Stimulated activated CD4-positive, alpha-beta T cell treated with anti-CD3 and anti-CD28 coated beads, Interleukin-4, amount 100 ng/mL, for 48 hours (primary cell): ENCODE measurements around the gene EYA2.

Source experiments
- DNase-seq, 2 donors: peaks; one replicate each; pipeline ENCODE4 v3.0.0-alpha.2; 2020; ENCODE audit warnings: low read depth in 2 of 2

Gene EYA2

GRCh38 chr20:47106786-47107185 lies 212.1 kb downstream of the EYA2 start:
- no peak for DNase-seq

GRCh38 chr20:47108994-47109393 lies 214.4 kb downstream of the EYA2 start:
- no peak for DNase-seq

DNA sequence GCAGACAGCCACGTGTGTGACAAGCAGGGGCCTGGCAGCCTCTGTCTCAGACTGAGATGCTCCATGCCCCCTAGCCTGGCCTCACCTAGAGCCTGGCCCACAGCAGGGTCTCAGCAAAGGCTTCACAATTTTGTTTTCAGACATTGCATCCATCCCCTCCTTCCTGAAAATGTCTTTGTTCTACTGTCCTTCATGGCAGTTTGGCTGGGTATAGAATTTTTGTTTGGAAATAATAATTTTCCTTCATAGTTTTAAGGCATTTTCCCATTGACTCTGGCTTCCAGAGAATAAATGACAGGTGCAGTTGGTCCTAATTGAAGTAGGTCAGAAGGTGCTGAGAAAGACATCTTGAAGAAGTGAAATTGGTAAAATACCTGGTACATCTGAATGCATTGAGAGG lies 216.2 kb downstream of the EYA2 start:
- DNase-seq: no peak

- DNase-seq: no peak
These were observed 216.9 kb downstream of the EYA2 start for GRCh38 chr20:47111576-47111975.

- DNase-seq: no peak
These were observed 218.9 kb downstream of the EYA2 start for GRCh38 chr20:47113362-47114109.

DNA sequence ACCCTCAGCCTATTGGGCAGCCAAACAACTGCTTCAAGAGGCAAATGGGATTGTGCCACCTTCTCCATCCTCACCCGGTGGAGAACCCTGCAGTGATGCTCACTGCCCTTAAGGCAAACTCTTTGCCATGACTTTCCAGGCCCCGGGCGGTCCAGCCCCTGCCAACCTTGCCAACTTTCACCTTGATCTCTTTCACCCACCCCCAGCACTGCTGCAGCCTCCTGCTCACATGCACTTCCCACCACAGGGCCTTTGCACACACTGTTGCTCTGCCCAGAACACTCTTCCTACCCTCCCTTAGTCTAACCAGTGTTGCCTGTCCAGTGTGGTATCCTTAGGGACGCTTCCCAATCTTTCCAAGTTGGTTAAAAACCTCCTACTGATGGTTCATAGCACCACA lies 221.1 kb downstream of the EYA2 start:
- no peak for DNase-seq

GRCh38 chr20:47117371-47117770 lies 222.7 kb downstream of the EYA2 start:
- DNase-seq: no peak

GRCh38 chr20:47117773-47118172 lies 223.1 kb downstream of the EYA2 start:
- DNase-seq: no peak

- DNase-seq: no peak
These were observed 223.6 kb downstream of the EYA2 start for GRCh38 chr20:47118206-47118605.

- no peak for DNase-seq
These were observed 224.0 kb downstream of the EYA2 start for GRCh38 chr20:47118641-47119040.

- no peak for DNase-seq
These were observed 225.8 kb downstream of the EYA2 start for GRCh38 chr20:47120346-47120936.

GRCh38 chr20:47122560-47122959 lies 227.9 kb downstream of the EYA2 start:
- DNase-seq: no peak

GRCh38 chr20:47124181-47124717 lies 229.6 kb downstream of the EYA2 start:
- DNase-seq: no peak

GRCh38 chr20:47125508-47125757 lies 230.8 kb downstream of the EYA2 start:
- no peak for DNase-seq

DNA sequence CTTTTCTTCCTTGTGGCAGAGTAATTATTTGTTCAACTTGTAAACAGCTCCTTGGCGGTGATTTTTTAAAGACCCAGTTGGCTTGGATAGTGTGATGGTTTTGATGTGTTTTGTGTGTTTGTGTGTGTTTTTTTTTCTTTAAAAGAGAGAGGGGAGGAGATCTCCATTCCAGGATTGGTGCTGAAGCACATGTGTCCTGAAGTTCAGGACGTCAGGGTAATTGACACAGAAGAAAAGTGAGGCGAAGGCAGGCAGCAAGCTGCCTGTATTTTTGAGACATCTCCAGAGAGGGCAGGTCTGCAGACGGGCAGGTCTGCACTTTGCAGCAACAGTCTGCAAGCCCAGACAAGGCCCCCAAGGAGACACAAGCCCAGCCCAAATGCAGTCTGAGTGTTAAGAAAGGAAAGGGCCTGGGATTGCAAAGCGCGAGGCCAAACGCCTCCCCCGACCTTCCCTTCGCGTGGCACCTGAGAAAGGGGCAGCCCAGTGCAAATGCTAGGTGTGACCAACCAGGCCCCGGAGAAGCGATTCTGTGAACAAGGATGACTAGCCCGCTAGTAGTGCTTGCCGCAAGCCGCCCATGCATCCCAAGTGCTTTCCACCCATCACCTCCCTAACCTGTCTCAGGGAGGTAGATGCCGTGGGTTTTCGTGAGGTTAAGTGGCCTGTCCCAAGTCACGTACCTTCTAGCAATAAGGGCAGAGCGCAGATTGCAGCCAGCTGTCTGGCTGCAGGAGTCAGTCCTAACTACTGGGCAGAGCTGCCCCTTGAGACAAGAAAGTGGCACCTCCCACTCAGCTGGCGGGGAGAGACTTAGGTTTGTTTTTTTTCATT lies 231.3 kb downstream of the EYA2 start:
- DNase-seq: no peak

GRCh38 chr20:47126709-47127108 lies 232.1 kb downstream of the EYA2 start:
- no peak for DNase-seq

DNA sequence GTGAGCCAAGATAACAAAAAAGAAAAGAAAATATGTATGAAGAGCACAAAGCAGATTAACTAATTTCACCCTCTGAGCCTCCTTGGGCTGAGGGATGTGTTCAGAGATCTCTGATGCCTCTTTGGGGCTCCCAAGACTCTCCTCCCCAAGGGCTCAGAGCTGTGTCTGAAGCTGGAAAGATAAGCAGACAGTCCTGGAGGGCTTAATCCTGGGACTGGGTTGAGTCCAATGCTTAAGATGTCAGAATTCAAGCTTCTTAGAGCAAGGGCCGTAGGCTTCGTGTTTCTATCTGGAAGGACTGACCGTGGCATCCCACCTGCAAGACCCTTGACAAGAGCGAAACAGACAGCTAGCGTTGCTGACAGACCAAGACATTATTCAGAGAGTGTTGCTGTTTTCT lies 232.9 kb downstream of the EYA2 start:
- no peak for DNase-seq

- no peak for DNase-seq
These were observed 233.4 kb downstream of the EYA2 start for GRCh38 chr20:47127999-47128398.

- DNase-seq: no peak
These were observed 234.7 kb downstream of the EYA2 start for GRCh38 chr20:47129306-47129705.

DNA sequence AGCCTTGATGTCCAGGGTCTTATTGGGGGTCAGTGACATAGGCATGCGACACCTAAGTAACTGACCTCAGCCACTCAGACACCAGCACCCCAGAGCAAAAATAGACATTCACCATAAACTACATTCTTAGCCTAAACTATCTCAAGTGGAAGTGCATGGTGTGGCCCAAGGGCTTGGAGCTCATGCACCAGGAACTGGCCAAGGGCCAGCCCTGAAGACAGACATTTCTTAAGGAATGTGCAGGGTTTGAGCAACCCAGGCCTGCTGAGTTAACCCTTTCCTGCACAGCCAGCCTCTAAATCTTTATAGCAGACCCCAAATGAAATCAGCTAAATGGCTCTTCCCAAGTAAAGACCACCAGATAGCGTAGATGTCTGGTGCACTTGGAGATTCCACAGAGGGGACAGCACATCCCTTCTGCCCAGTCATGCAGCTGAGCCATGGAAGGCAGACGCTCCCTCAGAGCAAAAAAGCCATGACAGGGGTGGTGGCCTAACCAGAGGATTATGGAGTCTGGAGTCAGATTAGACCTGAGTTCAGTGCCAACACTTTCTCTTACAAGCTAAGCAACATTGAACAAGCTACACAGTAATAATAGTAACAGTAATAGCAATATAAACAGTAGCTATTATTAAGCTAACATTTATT lies 239.3 kb downstream of the EYA2 start:
- DNase-seq: no peak

DNA sequence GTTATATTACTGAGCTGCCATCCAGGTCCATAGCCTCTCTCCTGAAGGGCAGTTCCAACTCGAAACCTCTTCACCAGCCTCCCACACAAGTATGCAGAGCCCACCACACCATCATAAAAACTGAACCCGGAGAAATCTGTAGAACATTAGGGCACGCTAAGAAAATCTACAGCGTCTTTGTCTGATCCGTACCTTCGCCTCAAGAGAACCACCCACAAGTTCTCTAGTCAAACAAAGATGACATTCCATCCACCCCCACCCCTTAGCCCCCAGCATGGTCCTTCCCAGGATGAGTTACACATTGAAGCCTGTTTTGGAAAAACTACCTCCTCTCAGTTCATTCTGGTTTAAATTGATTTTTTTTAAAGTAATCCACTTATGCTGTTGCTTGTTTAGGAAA lies 242.1 kb downstream of the EYA2 start:
- DNase-seq: no peak

DNA sequence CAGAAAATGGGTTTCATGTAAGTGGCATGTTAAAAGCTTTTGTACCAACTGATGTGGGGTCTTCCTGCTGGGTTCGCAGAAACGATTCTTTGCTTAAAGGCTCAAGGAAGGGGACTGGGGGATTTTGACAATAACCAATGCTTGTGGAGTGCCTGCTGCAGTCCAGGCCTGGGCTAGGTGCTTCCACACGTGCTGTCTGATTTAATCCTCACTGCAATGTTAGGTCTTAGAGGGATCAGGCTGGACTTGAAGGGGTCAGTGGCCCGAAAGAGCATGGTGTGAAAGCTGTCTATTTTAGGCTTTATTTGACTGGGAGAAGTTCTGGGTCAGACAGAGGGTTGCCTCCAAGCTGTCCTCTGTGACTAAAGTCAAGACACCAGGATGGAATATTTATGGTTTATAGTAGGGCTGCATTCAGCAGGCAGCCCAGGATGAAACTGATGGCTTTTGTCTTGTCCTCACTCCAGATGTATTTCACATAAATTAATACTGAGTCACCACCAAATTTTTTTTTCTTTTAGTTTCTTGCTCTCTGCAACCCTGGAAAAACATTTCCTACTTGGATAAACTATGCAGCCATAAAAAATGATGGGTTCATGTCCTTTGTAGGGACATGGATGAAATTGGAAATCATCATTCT lies 242.7 kb downstream of the EYA2 start:
- no peak for DNase-seq
